Hypothalamus (tissue), 51 donors: ENCODE results near the gene HMGCS2.

Source experiments
- DNase-seq, 51 donors: peaks; one replicate each; lab custom pipeline; 2025; lab: John Stamatoyannopoulos, UW

HMGCS2 gene

DNA sequence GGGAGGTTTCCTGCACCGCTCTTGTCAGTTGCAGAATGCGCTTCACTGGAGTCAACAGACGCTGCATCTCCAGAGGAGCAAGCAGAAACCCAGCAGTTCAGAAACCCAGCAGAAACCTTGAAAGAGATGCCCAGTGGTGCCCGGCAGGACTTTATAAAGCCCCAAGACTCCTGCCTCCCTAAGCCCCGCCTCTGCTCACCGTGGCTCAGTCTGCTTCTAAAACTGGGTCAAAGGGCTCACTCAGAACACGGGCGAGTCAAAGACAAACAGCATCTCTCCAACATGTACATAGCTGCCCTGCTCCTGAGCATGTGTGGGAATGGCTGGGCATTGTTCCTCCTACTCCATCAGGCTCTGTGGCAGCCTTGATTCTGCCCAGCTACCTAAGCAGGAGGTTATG lies at the start of gene HMGCS2:
HMGCS2 (minus strand) TSS at position 128 of the 400 bp plus-strand sequence; CDS start at position 67, 61 bp downstream.
- DNase-seq = no peak

GRCh38 chr1:119818181-119818580 lies 49.5 kb upstream of the HMGCS2 start:
- no peak for DNase-seq

DNA sequence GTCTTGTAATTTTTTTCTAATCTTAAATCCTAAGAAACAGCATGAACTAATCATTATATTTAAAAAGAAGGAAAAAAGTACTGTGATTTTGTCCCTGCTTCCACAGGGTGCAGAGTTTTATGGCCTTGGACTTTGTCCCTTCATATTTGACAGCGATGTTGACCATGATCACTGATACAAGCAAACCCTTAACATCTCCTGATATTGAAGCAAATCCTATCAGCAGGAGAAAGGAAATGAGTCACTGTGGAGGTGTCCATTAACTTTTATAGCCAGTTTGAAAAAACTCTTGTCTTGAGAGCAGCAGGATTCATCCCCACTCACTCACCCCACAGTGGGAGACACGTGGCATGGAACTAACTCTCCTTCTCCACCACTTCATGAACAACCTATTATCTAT lies 47.7 kb upstream of the HMGCS2 start:
- no peak for DNase-seq

GRCh38 chr1:119815928-119816327 lies 47.2 kb upstream of the HMGCS2 start:
- DNase-seq = no peak

- DNase-seq = no peak
Measured at GRCh38 chr1:119815361-119815760, 46.7 kb upstream of the HMGCS2 start.

- DNase-seq = no peak
Measured at GRCh38 chr1:119814288-119814687, 45.6 kb upstream of the HMGCS2 start.

- no peak for DNase-seq
Measured at GRCh38 chr1:119811985-119812557, 43.4 kb upstream of the HMGCS2 start.

- no peak for DNase-seq
Measured at GRCh38 chr1:119811387-119811786, 42.7 kb upstream of the HMGCS2 start, which contains the start of gene REG4. TSS of gene REG4 (minus strand) at chr1:119811460. CDS start at chr1:119808769, 2,691 bp downstream.

GRCh38 chr1:119808972-119809550 lies 40.4 kb upstream of the HMGCS2 start:
- DNase-seq = peak in 44 of 51 donors; percentile 1 to 75 (median 44)

DNA sequence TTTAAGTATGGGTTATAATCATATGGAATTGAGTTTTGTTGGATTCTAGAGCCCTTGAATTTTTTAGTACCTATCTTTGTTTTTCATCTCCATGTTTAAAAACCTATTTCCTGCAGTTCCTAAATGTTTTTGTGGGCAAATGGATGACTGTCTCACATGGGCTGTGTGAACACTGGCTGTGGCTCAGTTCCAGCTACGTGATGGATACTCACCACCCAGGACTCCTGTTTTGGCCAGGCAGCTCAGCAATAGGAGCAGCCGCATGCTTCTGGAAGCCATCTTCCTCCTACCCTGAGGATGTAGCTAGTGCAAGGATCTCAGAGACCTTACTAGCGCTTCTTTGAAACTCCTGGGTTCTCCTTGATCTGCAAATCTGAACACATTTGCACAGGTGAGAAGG lies 39.8 kb upstream of the HMGCS2 start:
- DNase-seq = no peak

- no peak for DNase-seq
Measured at GRCh38 chr1:119806489-119806888, 37.8 kb upstream of the HMGCS2 start.

- no peak for DNase-seq
Measured at GRCh38 chr1:119805746-119806145, 37.0 kb upstream of the HMGCS2 start.

DNA sequence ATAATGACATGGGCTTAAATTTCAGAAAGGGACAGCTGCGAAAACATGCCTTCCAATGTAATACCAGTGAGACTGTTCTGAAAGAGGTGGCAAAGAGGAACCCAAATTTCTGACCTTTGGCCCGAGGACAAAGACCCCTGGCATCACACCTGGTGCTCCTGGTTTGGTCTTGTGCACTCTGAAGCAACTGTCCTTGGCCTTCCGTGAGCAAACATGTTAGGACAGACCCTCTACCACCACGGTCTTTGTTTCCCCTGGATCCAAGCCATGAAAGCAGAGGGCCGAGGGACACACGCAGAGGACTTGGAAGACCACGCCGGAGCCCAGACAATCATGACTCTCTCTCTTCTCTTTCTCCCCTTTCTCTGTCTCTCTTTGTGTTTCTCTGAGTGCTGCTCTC lies 36.5 kb upstream of the HMGCS2 start:
- no peak for DNase-seq

- DNase-seq = no peak
Measured at GRCh38 chr1:119799599-119800177, 31.0 kb upstream of the HMGCS2 start.

DNA sequence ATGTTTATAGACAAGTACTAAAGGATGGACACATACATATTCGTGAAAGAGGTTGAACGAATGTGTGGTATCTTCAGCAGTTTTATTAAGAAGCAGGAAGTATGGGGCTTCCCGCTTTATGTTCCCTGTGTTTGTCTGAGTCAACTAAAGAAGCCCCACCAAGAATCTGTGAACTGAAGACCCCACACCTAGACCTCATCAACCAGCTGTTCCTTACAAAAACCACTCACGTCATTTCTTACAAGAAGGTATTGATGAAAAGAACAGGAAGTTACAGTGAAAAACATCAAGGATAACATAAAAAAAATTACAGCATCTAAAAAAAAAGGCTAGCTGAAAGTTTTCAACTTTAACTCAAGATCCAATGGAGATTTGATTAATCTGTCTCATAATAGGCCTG lies 30.3 kb upstream of the HMGCS2 start:
- DNase-seq = no peak

DNA sequence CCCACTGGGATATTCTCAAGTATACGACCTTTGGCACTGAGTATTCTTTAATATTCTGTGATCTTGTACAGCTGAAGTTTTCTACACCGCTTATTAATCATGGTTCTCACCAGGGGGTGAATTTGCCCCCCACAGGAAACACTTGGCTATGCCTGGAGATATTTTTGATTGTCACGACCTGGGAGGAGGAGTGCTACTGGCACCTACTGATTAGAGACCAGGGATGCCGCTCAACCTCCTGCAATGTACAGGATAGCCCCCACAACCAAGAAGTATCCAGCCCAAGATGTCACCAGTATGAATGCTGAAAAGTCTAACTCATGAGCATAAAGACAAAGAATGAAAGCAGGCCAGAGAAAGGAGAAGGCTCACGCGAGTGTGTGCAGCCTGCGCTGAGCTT lies 28.9 kb upstream of the HMGCS2 start:
- DNase-seq = no peak

DNA sequence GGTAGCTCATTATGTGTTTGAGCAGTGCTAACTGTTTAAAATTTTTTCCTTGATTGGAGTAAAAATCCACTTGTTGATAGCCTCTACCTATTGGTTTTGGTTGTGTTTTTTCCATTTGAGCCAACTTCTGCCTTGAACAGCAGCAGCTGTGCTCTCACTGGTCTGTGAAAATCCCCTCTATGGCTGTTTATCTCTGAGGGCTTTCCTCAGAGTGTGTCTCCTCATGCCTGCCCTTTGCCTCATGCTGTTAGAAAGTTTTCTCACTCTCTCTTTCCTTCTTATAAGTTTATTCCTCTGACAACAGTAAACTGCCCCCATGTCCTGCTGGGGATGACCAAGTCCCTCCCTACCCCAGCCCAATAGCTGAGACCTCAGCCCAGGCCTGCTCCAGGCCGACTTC lies 28.5 kb upstream of the HMGCS2 start:
- DNase-seq = no peak

GRCh38 chr1:119795261-119796200 lies 26.8 kb upstream of the HMGCS2 start:
- no peak for DNase-seq

- DNase-seq = no peak
Measured at GRCh38 chr1:119794876-119795240, 26.2 kb upstream of the HMGCS2 start.

DNA sequence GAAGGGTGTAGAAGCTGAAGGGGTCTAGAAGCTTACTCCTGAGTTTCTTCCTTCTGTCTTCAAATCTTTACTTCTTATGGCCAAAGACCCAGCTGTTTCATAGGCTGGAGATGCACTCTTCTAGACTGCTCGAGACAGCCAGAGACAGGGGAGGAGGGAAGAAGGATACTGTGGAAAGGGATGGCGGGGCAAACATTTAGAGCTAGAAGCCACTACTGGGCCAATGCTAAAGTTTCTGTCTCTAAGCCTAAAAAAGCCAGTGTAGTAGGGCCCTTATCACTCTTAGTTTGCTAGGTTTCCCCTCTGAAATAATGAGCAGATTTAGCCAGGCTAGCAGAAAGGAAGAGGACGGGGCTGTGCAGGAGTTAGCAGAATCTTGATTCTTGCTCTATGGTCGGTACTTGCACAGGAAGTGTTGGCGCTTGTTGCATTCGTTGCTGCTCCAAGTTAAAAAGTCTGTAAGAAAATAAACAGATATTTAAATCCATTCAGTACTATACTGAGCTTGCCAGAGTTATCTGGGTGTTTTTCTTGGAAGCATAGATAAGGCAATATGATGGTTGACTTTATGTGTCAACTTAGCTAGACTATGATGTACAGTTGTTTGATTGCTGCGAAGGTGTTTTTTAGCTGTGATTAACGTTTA lies 25.6 kb upstream of the HMGCS2 start:
- no peak for DNase-seq

DNA sequence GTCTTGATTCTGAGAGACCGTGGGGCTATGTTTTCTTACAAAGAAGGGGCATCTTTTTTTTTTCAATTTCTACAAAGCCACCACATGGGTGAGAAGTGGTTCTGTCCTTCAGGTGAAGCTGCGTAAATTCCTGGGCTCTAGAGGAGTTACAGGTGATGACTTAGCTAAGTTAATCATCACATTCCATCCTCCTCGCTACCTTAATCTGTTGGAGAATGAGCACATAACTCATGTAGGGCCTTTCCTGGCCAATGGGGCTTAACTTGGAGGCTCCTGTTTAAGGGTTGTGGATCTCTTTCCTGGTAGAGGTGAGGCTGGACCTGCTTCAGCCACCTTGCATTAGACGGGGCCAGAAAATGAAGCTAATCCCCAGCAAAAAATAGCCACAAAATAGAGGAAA lies 22.7 kb upstream of the HMGCS2 start:
- DNase-seq = no peak
